ENCODE results near the gene CEP128. TPM values are rescaled to one million over a fixed set of nuclear protein-coding genes. Genes with fewer than 3 reads are reported as not detected.

Gene CEP128
- total RNA-seq, 2 experiments from 2014 or later, result 12.3 to 13.0 TPM

DNA sequence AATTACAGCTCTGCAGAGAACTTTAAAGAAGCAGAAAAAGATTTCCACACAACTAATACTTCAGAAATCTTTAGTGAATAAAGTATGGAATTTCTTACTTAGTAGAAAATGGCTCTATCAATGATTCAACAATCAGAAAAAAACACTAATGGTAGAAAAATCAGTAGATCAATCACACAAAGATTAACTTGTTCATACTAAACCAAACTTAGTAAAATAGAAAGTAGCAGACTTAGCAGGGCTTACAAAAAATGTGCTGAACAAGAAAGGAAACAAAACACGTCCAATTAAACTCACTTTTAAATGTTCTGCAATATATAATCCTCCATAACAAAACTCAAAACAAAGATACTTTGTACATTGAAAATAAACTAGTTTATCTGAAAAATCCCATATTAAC is 38.9 kb downstream of the CEP128 start:
- Histone ChIP-seq H3K27ac (ENCODE audit: low read depth in 1 of 2, low read length in 2 of 2) (no peak overlapping the region), H3K36me3 (ENCODE audit: insufficient read depth, low read length) (peaks cover 6% of the 10 kb centered on the region), H3K27me3 (ENCODE audit: control insufficient read depth in 1 of 2, insufficient read depth in 2 of 2, low read length in 2 of 2) (no peaks in the 10 kb centered on the region), H3K4me1 (ENCODE audit: insufficient read depth, low read length) (no peaks in the 10 kb centered on the region), H3K4me3 (ENCODE audit: low read length) (no peak overlapping the region), H3K9me3 (ENCODE audit: control insufficient read depth in 1 of 2, insufficient read depth in 1 of 2, low read length in 2 of 2) (no peaks in the 10 kb centered on the region)
- Mint-ChIP-seq H3K9me3 (no peaks in the 10 kb centered on the region), H3K4me3 (no peak overlapping the region), H3K36me3 (ENCODE audit: low read depth) (peaks cover 55% of the 10 kb centered on the region), H3K4me1 (ENCODE audit: low read depth) (no peaks in the 10 kb centered on the region), H3K27me3 (no peaks in the 10 kb centered on the region), H3K27ac (no peak overlapping the region)
- ATAC-seq (ENCODE audit: poor library complexity), result no peak
- intact Hi-C loops (cut with DNase I, micrococcal nuclease), result no loop called here
- POLR2A ChIA-PET, result no interaction called here
- DNase-seq, result no peak
- TF ChIP-seq, protein P1, sequence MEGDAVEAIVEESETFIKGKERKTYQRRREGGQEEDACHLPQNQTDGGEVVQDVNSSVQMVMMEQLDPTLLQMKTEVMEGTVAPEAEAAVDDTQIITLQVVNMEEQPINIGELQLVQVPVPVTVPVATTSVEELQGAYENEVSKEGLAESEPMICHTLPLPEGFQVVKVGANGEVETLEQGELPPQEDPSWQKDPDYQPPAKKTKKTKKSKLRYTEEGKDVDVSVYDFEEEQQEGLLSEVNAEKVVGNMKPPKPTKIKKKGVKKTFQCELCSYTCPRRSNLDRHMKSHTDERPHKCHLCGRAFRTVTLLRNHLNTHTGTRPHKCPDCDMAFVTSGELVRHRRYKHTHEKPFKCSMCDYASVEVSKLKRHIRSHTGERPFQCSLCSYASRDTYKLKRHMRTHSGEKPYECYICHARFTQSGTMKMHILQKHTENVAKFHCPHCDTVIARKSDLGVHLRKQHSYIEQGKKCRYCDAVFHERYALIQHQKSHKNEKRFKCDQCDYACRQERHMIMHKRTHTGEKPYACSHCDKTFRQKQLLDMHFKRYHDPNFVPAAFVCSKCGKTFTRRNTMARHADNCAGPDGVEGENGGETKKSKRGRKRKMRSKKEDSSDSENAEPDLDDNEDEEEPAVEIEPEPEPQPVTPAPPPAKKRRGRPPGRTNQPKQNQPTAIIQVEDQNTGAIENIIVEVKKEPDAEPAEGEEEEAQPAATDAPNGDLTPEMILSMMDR (IDR thresholded peaks at IDR 0.05), result no peak
- CTCF ChIA-PET, result interaction anchor here (1.0 kb wide), 1 partner anchor 52 kb away, joined by 4 read pairs; no protein-coding TSS in a partner anchor

DNA sequence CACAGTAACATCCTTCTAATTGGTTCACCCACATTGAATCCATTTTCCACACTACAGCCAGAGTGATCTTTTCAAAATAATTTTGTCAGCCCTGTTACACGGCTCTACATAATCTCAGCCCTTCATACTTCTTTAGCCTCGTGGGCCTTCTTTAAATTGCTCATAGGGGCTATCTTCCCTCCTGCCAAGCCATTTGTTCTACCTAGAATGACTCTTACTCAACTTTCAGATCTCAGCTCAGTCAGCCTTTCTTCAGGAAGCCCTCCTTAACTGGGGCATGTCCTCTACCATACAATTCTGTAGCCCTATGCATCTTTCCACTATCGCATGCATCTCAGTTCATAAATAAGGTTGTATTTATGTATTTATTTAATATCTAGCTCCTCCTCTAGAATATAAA is 39.7 kb downstream of the CEP128 start:
- Histone ChIP-seq H3K4me1 (ENCODE audit: insufficient read depth, low read length) (no peaks in the 10 kb centered on the region), H3K36me3 (ENCODE audit: insufficient read depth, low read length) (peaks cover 6% of the 10 kb centered on the region), H3K27ac (ENCODE audit: low read depth in 1 of 2, low read length in 2 of 2) (no peak overlapping the region), H3K4me3 (ENCODE audit: low read length) (no peak overlapping the region), H3K9me3 (ENCODE audit: control insufficient read depth in 1 of 2, insufficient read depth in 1 of 2, low read length in 2 of 2) (no peaks in the 10 kb centered on the region), H3K27me3 (ENCODE audit: control insufficient read depth in 1 of 2, insufficient read depth in 2 of 2, low read length in 2 of 2) (no peaks in the 10 kb centered on the region)
- no peaks in the 10 kb centered on the region for H3K4me1 Mint-ChIP-seq (ENCODE audit: low read depth)
- intact Hi-C loops (cut with DNase I, micrococcal nuclease), result no loop called here
- no peaks in the 10 kb centered on the region for H3K27me3 Mint-ChIP-seq
- POLR2A ChIA-PET, result no interaction called here
- DNase-seq, result no peak
- CTCF ChIA-PET, result interaction anchor here (1.9 kb wide), 1 partner anchor 9 kb away, joined by 4 read pairs; no protein-coding TSS in a partner anchor
- no peak overlapping the region for H3K4me3 Mint-ChIP-seq
- H3K9me3 Mint-ChIP-seq, result no peaks in the 10 kb centered on the region
- ATAC-seq (ENCODE audit: poor library complexity), result no peak
- no peak overlapping the region for H3K27ac Mint-ChIP-seq
- TF ChIP-seq, protein P1 (IDR thresholded peaks at IDR 0.05), result no peak
- H3K36me3 Mint-ChIP-seq (ENCODE audit: low read depth), result peaks cover 61% of the 10 kb centered on the region

DNA sequence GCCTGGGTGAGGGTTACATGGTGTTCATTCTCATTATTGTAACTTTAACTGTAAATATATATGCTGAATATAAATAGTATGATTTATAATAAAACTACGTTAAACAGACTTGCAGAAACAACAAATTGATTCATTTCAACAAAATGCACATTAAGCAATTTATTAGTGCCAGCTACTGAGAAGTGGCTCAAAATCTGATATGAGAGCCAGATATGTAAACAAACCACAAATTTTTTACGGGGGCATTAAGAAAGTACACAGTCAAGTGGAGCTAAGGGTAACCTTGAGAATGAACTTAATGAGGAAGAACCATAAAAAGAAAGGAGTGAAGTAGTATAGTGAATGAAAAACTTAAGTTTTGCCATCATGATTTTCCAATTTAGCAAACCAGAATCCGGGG is 40.3 kb downstream of the CEP128 start:
- intact Hi-C loops (cut with DNase I, micrococcal nuclease), result no loop called here
- Histone ChIP-seq H3K36me3 (ENCODE audit: insufficient read depth, low read length) (peaks cover 6% of the 10 kb centered on the region), H3K4me1 (ENCODE audit: insufficient read depth, low read length) (no peaks in the 10 kb centered on the region), H3K27me3 (ENCODE audit: control insufficient read depth in 1 of 2, insufficient read depth in 2 of 2, low read length in 2 of 2) (no peaks in the 10 kb centered on the region), H3K27ac (ENCODE audit: low read depth in 1 of 2, low read length in 2 of 2) (no peak overlapping the region), H3K4me3 (ENCODE audit: low read length) (no peak overlapping the region), H3K9me3 (ENCODE audit: control insufficient read depth in 1 of 2, insufficient read depth in 1 of 2, low read length in 2 of 2) (no peaks in the 10 kb centered on the region)
- Mint-ChIP-seq H3K36me3 (ENCODE audit: low read depth) (peaks cover 59% of the 10 kb centered on the region), H3K9me3 (no peaks in the 10 kb centered on the region), H3K27ac (no peak overlapping the region), H3K27me3 (no peaks in the 10 kb centered on the region), H3K4me3 (no peak overlapping the region), H3K4me1 (ENCODE audit: low read depth) (no peaks in the 10 kb centered on the region)
- POLR2A ChIA-PET, result no interaction called here
- CTCF ChIA-PET, result interaction anchor here (1.9 kb wide), 1 partner anchor 9 kb away, joined by 4 read pairs; no protein-coding TSS in a partner anchor
- DNase-seq (no peak), ATAC-seq (ENCODE audit: poor library complexity) (no peak)
- TF ChIP-seq, protein P1 (IDR thresholded peaks at IDR 0.05), result no peak
